ENCODE measurements around the gene ADAM12. TPM values are rescaled to one million over a fixed set of nuclear protein-coding genes. Genes with fewer than 3 reads are reported as not detected.

The ADAM12 gene
- polyA plus RNA-seq, 1 donor = 2.2 TPM

- no peaks in the 10 kb centered on the region for H3K4me1 ChIP-seq (ENCODE audit: control insufficient read depth, insufficient read depth, low read length)
- H3K27ac ChIP-seq (ENCODE audit: low read length) = no peak overlapping the region
- no peaks in the 10 kb centered on the region for H3K9me3 ChIP-seq (ENCODE audit: control insufficient read depth, low read depth, low read length)
- H3K36me3 ChIP-seq (ENCODE audit: control insufficient read depth, insufficient read depth, low read length) = no peaks in the 10 kb centered on the region
- WGBS (ENCODE audit: insufficient coverage, low lambda C conversion rate) = 0% methylated on average over 1 of the region's 4 CpGs
- DNase-seq = no peak
- no peak overlapping the region for H3K4me3 ChIP-seq (ENCODE audit: low read length)
- H3K27me3 ChIP-seq (ENCODE audit: control insufficient read depth, insufficient read depth, low read length) = peaks cover 3% of the 10 kb centered on the region
Measured at GRCh38 chr10:126118476-126118875, 269.8 kb downstream of the ADAM12 start.

GRCh38 chr10:126117196-126117595 lies 271.1 kb downstream of the ADAM12 start:
- no peak for DNase-seq
- Histone ChIP-seq H3K36me3 (ENCODE audit: control insufficient read depth, insufficient read depth, low read length) (no peaks in the 10 kb centered on the region), H3K27ac (ENCODE audit: low read length) (no peak overlapping the region), H3K4me3 (ENCODE audit: low read length) (no peak overlapping the region), H3K9me3 (ENCODE audit: control insufficient read depth, low read depth, low read length) (no peaks in the 10 kb centered on the region), H3K27me3 (ENCODE audit: control insufficient read depth, insufficient read depth, low read length) (peaks cover 3% of the 10 kb centered on the region), H3K4me1 (ENCODE audit: control insufficient read depth, insufficient read depth, low read length) (no peaks in the 10 kb centered on the region)
- WGBS (ENCODE audit: insufficient coverage, low lambda C conversion rate) = no CpG with 5 or more reads among the region's 3 CpGs

- H3K27ac ChIP-seq (ENCODE audit: low read length) = no peak overlapping the region
- no peak for DNase-seq
- no peak overlapping the region for H3K4me3 ChIP-seq (ENCODE audit: low read length)
- H3K36me3 ChIP-seq (ENCODE audit: control insufficient read depth, insufficient read depth, low read length) = no peaks in the 10 kb centered on the region
- H3K27me3 ChIP-seq (ENCODE audit: control insufficient read depth, insufficient read depth, low read length) = peaks cover 3% of the 10 kb centered on the region
- 61% methylated on average over 3 of the region's 6 CpGs for WGBS (ENCODE audit: insufficient coverage, low lambda C conversion rate)
- no peaks in the 10 kb centered on the region for H3K9me3 ChIP-seq (ENCODE audit: control insufficient read depth, low read depth, low read length)
- H3K4me1 ChIP-seq (ENCODE audit: control insufficient read depth, insufficient read depth, low read length) = no peaks in the 10 kb centered on the region
Measured at GRCh38 chr10:126115886-126116285, 272.4 kb downstream of the ADAM12 start.

GRCh38 chr10:126114884-126115555 lies 273.3 kb downstream of the ADAM12 start:
- Histone ChIP-seq H3K4me1 (ENCODE audit: control insufficient read depth, insufficient read depth, low read length) (no peaks in the 10 kb centered on the region), H3K27me3 (ENCODE audit: control insufficient read depth, insufficient read depth, low read length) (peaks cover 3% of the 10 kb centered on the region), H3K36me3 (ENCODE audit: control insufficient read depth, insufficient read depth, low read length) (no peaks in the 10 kb centered on the region), H3K27ac (ENCODE audit: low read length) (no peak overlapping the region), H3K9me3 (ENCODE audit: control insufficient read depth, low read depth, low read length) (no peaks in the 10 kb centered on the region), H3K4me3 (ENCODE audit: low read length) (no peak overlapping the region)
- no peak for DNase-seq
- no CpG with 5 or more reads among the region's 8 CpGs for WGBS (ENCODE audit: insufficient coverage, low lambda C conversion rate)

- H3K4me3 ChIP-seq (ENCODE audit: low read length) = no peak overlapping the region
- no peak overlapping the region for H3K27ac ChIP-seq (ENCODE audit: low read length)
- H3K36me3 ChIP-seq (ENCODE audit: control insufficient read depth, insufficient read depth, low read length) = no peaks in the 10 kb centered on the region
- H3K4me1 ChIP-seq (ENCODE audit: control insufficient read depth, insufficient read depth, low read length) = no peaks in the 10 kb centered on the region
- WGBS (ENCODE audit: insufficient coverage, low lambda C conversion rate) = no CpG with 5 or more reads among the region's 6 CpGs
- no peaks in the 10 kb centered on the region for H3K9me3 ChIP-seq (ENCODE audit: control insufficient read depth, low read depth, low read length)
- no peak for DNase-seq
- H3K27me3 ChIP-seq (ENCODE audit: control insufficient read depth, insufficient read depth, low read length) = no peaks in the 10 kb centered on the region
Measured at GRCh38 chr10:126111516-126111915, 276.8 kb downstream of the ADAM12 start.

- Histone ChIP-seq H3K9me3 (ENCODE audit: control insufficient read depth, low read depth, low read length) (no peaks in the 10 kb centered on the region), H3K4me3 (ENCODE audit: low read length) (no peak overlapping the region), H3K36me3 (ENCODE audit: control insufficient read depth, insufficient read depth, low read length) (no peaks in the 10 kb centered on the region), H3K27me3 (ENCODE audit: control insufficient read depth, insufficient read depth, low read length) (no peaks in the 10 kb centered on the region), H3K27ac (ENCODE audit: low read length) (no peak overlapping the region), H3K4me1 (ENCODE audit: control insufficient read depth, insufficient read depth, low read length) (no peaks in the 10 kb centered on the region)
- DNase-seq = peak in 1 of 2 donors; percentile 13
- 65% methylated on average over 3 of the region's 5 CpGs for WGBS (ENCODE audit: insufficient coverage, low lambda C conversion rate)
Measured at GRCh38 chr10:126110489-126111180, 277.6 kb downstream of the ADAM12 start.

- no peaks in the 10 kb centered on the region for H3K36me3 ChIP-seq (ENCODE audit: control insufficient read depth, insufficient read depth, low read length)
- no peak overlapping the region for H3K27ac ChIP-seq (ENCODE audit: low read length)
- H3K4me1 ChIP-seq (ENCODE audit: control insufficient read depth, insufficient read depth, low read length) = no peaks in the 10 kb centered on the region
- WGBS (ENCODE audit: insufficient coverage, low lambda C conversion rate) = 55% methylated on average over 3 of the region's 5 CpGs
- no peaks in the 10 kb centered on the region for H3K27me3 ChIP-seq (ENCODE audit: control insufficient read depth, insufficient read depth, low read length)
- H3K9me3 ChIP-seq (ENCODE audit: control insufficient read depth, low read depth, low read length) = no peaks in the 10 kb centered on the region
- no peak for DNase-seq
- no peak overlapping the region for H3K4me3 ChIP-seq (ENCODE audit: low read length)
Measured at GRCh38 chr10:126109893-126110292, 278.4 kb downstream of the ADAM12 start.

GRCh38 chr10:126108693-126109092 lies 279.6 kb downstream of the ADAM12 start:
- no peaks in the 10 kb centered on the region for H3K9me3 ChIP-seq (ENCODE audit: control insufficient read depth, low read depth, low read length)
- no CpG with 5 or more reads among the region's 4 CpGs for WGBS (ENCODE audit: insufficient coverage, low lambda C conversion rate)

GRCh38 chr10:126104767-126105166 lies 283.5 kb downstream of the ADAM12 start:
- H3K4me3 ChIP-seq (ENCODE audit: low read length) = no peak overlapping the region
- H3K9me3 ChIP-seq (ENCODE audit: control insufficient read depth, low read depth, low read length) = no peaks in the 10 kb centered on the region
- WGBS (ENCODE audit: insufficient coverage, low lambda C conversion rate) = 86% methylated on average over 1 of the region's 8 CpGs
- H3K27me3 ChIP-seq (ENCODE audit: control insufficient read depth, insufficient read depth, low read length) = no peaks in the 10 kb centered on the region
- H3K27ac ChIP-seq (ENCODE audit: low read length) = no peak overlapping the region
- H3K36me3 ChIP-seq (ENCODE audit: control insufficient read depth, insufficient read depth, low read length) = no peaks in the 10 kb centered on the region
- no peaks in the 10 kb centered on the region for H3K4me1 ChIP-seq (ENCODE audit: control insufficient read depth, insufficient read depth, low read length)
- DNase-seq = no peak

More at GRCh38 chr10:126108693-126109092, 279.6 kb downstream of the ADAM12 start:
- no peaks in the 10 kb centered on the region for H3K27me3 ChIP-seq (ENCODE audit: control insufficient read depth, insufficient read depth, low read length)
- no peaks in the 10 kb centered on the region for H3K36me3 ChIP-seq (ENCODE audit: control insufficient read depth, insufficient read depth, low read length)
- H3K4me1 ChIP-seq (ENCODE audit: control insufficient read depth, insufficient read depth, low read length) = no peaks in the 10 kb centered on the region
- H3K4me3 ChIP-seq (ENCODE audit: low read length) = no peak overlapping the region
- H3K27ac ChIP-seq (ENCODE audit: low read length) = no peak overlapping the region
- no peak for DNase-seq

- Histone ChIP-seq H3K4me3 (ENCODE audit: low read length) (no peak overlapping the region), H3K9me3 (ENCODE audit: control insufficient read depth, low read depth, low read length) (no peaks in the 10 kb centered on the region), H3K36me3 (ENCODE audit: control insufficient read depth, insufficient read depth, low read length) (no peaks in the 10 kb centered on the region), H3K27me3 (ENCODE audit: control insufficient read depth, insufficient read depth, low read length) (no peaks in the 10 kb centered on the region), H3K27ac (ENCODE audit: low read length) (no peak overlapping the region), H3K4me1 (ENCODE audit: control insufficient read depth, insufficient read depth, low read length) (no peaks in the 10 kb centered on the region)
- WGBS (ENCODE audit: insufficient coverage, low lambda C conversion rate) = no CpG with 5 or more reads among the region's 9 CpGs
- DNase-seq = no peak
Measured at GRCh38 chr10:126102636-126103035, 285.6 kb downstream of the ADAM12 start.

- Histone ChIP-seq H3K27me3 (ENCODE audit: control insufficient read depth, insufficient read depth, low read length) (no peaks in the 10 kb centered on the region), H3K9me3 (ENCODE audit: control insufficient read depth, low read depth, low read length) (no peaks in the 10 kb centered on the region), H3K36me3 (ENCODE audit: control insufficient read depth, insufficient read depth, low read length) (no peaks in the 10 kb centered on the region), H3K27ac (ENCODE audit: low read length) (no peak overlapping the region), H3K4me3 (ENCODE audit: low read length) (no peak overlapping the region), H3K4me1 (ENCODE audit: control insufficient read depth, insufficient read depth, low read length) (no peaks in the 10 kb centered on the region)
- 50% methylated on average over 1 of the region's 4 CpGs for WGBS (ENCODE audit: insufficient coverage, low lambda C conversion rate)
- no peak for DNase-seq
Measured at GRCh38 chr10:126101736-126102135, 286.5 kb downstream of the ADAM12 start.
